ENCODE results near the gene CACNB4. TPM values are rescaled to one million over a fixed set of nuclear protein-coding genes. Genes with fewer than 3 reads are reported as not detected.

Gene CACNB4
- total RNA-seq, 2 experiments from 2014 or later = 0.34 to 0.41 TPM

- CTCF ChIA-PET = interaction anchor here (0.8 to 1.5 kb wide), 7 partner anchors 10 to 141 kb away, joined by 3 to 5 read pairs (median 3); no protein-coding TSS in a partner anchor
- Mint-ChIP-seq H3K27ac (no peak overlapping the region), H3K4me3 (no peak overlapping the region), H3K4me1 (ENCODE audit: low read depth) (no peaks in the 10 kb centered on the region), H3K36me3 (ENCODE audit: low read depth) (no peaks in the 10 kb centered on the region), H3K9me3 (peaks cover 5% of the 10 kb centered on the region), H3K27me3 (peaks cover 13% of the 10 kb centered on the region)
- POLR2A ChIA-PET = no interaction called here
- DNase-seq (no peak), ATAC-seq (no peak)
- intact Hi-C loops (cut with micrococcal nuclease) = no loop called here
- TF ChIP-seq, protein P1, sequence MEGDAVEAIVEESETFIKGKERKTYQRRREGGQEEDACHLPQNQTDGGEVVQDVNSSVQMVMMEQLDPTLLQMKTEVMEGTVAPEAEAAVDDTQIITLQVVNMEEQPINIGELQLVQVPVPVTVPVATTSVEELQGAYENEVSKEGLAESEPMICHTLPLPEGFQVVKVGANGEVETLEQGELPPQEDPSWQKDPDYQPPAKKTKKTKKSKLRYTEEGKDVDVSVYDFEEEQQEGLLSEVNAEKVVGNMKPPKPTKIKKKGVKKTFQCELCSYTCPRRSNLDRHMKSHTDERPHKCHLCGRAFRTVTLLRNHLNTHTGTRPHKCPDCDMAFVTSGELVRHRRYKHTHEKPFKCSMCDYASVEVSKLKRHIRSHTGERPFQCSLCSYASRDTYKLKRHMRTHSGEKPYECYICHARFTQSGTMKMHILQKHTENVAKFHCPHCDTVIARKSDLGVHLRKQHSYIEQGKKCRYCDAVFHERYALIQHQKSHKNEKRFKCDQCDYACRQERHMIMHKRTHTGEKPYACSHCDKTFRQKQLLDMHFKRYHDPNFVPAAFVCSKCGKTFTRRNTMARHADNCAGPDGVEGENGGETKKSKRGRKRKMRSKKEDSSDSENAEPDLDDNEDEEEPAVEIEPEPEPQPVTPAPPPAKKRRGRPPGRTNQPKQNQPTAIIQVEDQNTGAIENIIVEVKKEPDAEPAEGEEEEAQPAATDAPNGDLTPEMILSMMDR (IDR thresholded peaks at IDR 0.05) = no peak
These were observed 151.1 kb downstream of the CACNB4 start for GRCh38 chr2:151947813-151948165.

GRCh38 chr2:151946899-151947812, 151.7 kb downstream of the CACNB4 start:
- POLR2A ChIA-PET = no interaction called here
- Mint-ChIP-seq H3K4me1 (ENCODE audit: low read depth) (no peaks in the 10 kb centered on the region), H3K4me3 (no peak overlapping the region), H3K27ac (no peak overlapping the region), H3K36me3 (ENCODE audit: low read depth) (no peaks in the 10 kb centered on the region), H3K27me3 (peaks cover 13% of the 10 kb centered on the region), H3K9me3 (peaks cover 8% of the 10 kb centered on the region)
- CTCF ChIA-PET = interaction anchor here (0.8 to 1.5 kb wide), 7 partner anchors 10 to 141 kb away, joined by 3 to 5 read pairs (median 3); no protein-coding TSS in a partner anchor
- ATAC-seq (peak; percentile 73), DNase-seq (peak; percentile 52)
- intact Hi-C loops (cut with micrococcal nuclease) = no loop called here
- TF ChIP-seq, protein P1 (IDR thresholded peaks at IDR 0.05) = peak; percentile 72

DNA sequence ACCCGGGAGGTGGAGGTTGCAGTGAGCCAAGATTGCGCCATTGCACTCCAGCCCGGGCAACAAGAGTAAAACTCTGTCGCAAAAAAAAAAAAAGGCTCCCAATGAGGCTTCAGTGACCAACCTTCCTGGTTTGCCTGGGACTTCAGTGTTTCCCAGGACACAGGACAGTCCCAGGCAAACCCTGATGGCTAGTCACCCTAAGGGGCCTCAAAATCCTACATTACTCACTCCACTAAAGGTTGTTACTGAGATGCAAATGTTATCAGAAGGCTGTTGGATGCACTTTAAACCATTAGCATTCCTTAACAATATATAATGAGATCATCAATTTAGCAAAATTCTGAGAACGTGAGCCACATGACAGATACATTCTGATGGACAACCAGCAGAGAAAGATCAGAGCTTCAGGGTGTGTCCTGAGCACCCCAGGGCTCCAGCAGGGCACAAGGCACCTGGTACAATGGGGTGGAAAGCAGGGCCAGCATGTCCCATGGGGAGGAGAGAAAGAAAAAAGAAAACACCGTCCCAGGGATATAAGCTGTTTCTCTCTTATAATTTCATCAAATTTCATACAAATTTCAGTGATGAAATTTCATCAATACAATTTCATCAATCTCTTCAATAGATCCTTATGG, 152.5 kb downstream of the CACNB4 start:
- intact Hi-C loops (cut with micrococcal nuclease) = no loop called here
- Mint-ChIP-seq H3K36me3 (ENCODE audit: low read depth) (no peaks in the 10 kb centered on the region), H3K9me3 (peaks cover 10% of the 10 kb centered on the region), H3K27me3 (peaks cover 13% of the 10 kb centered on the region), H3K4me1 (ENCODE audit: low read depth) (no peaks in the 10 kb centered on the region), H3K4me3 (no peak overlapping the region), H3K27ac (no peak overlapping the region)
- TF ChIP-seq, protein P1 (IDR thresholded peaks at IDR 0.05) = no peak
- ChIA-PET POLR2A (no interaction called here), CTCF (no interaction called here)
- ATAC-seq = no peak
- no peak for DNase-seq

- CTCF ChIA-PET = interaction anchor here (1.5 kb wide), 1 partner anchor 8 kb away, joined by 3 read pairs; no protein-coding TSS in a partner anchor
- Mint-ChIP-seq H3K4me3 (no peak overlapping the region), H3K9me3 (peaks cover 10% of the 10 kb centered on the region), H3K27ac (no peak overlapping the region), H3K4me1 (ENCODE audit: low read depth) (no peaks in the 10 kb centered on the region), H3K36me3 (ENCODE audit: low read depth) (no peaks in the 10 kb centered on the region), H3K27me3 (peaks cover 13% of the 10 kb centered on the region)
- intact Hi-C loops (cut with micrococcal nuclease) = no loop called here
- TF ChIP-seq, protein P1 (IDR thresholded peaks at IDR 0.05) = no peak
- POLR2A ChIA-PET = no interaction called here
- ATAC-seq (no peak), DNase-seq (no peak)
These were observed 153.2 kb downstream of the CACNB4 start for GRCh38 chr2:151945602-151946001.

DNA sequence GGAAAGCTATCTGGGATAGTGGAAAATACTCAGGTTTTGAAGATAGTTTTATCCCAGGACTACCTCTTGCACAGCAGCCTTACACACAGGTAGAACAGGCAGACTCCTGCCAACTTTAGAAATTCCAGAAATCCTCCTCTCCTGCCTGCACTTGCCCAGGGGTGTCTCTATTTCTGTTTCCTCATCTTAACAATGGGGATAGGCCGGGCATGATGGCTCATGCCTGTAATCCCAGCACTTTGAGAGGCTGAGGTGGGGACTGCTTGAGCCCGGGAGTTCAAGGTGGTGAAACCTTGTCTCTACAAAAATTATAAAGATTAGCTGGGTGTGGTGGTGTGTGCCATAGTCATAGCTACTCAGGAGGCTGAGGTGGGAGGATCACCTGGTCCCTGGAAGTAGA, 153.7 kb downstream of the CACNB4 start:
- TF ChIP-seq, protein P1 (IDR thresholded peaks at IDR 0.05) = no peak
- no peak overlapping the region for H3K4me3 Mint-ChIP-seq
- intact Hi-C loops (cut with micrococcal nuclease) = no loop called here
- no peak for DNase-seq
- ATAC-seq = no peak
- peaks cover 10% of the 10 kb centered on the region for H3K27me3 Mint-ChIP-seq
- H3K27ac Mint-ChIP-seq = no peak overlapping the region
- peaks cover 10% of the 10 kb centered on the region for H3K9me3 Mint-ChIP-seq
- ChIA-PET CTCF (interaction anchor here (1.5 kb wide), 1 partner anchor 9 kb away, joined by 3 read pairs; no protein-coding TSS in a partner anchor), POLR2A (no interaction called here)
- no peaks in the 10 kb centered on the region for H3K36me3 Mint-ChIP-seq (ENCODE audit: low read depth)
- no peaks in the 10 kb centered on the region for H3K4me1 Mint-ChIP-seq (ENCODE audit: low read depth)
